ENCODE measurements around the gene COBLL1. TPM values are rescaled to one million over a fixed set of nuclear protein-coding genes. Genes with fewer than 3 reads are reported as not detected.

COBLL1 gene
- total and polyA plus RNA-seq, 5 donors from 2014 or later = 0.49 to 1.3 TPM; not detected in 3

DNA sequence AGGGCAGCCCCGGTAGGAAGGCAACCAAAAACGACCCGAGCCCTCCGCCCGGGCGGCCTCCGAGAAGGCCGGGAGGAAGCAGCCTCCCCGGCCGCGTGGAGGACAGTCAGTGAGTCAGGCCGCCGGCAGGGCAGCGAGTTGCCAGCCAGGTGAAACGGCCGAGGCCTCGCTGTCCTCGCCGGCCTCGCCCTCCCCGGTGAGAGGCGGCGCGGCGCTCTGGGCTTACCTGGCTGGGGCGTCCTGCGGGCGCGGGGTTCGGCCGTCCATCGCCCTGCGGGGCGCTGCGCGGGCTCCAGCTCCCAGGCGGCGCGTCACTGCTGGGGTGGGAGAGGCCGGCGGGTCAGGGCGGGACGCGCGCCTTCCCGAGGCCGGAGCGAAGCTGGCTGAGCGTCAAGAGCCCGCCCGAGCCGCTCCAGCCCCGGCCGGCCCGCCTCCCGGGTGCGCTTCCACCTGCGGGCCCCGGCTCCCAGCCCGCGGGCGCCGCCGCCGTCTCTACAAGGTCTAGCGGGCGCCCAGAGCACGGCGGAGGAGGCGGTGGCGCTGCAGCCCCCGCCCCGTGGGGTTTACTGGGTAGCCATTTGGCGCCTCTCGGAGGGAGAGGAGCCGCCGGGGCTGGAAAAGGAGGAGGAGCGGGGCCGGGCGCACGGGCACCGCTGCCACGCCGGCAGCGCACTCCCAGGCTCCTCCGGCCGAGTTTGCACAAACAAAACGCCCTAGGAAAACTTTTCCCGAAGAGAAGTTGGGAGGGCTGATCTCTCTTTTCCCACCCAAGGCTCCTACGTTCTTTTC is 499 bp downstream of the COBLL1 start:
- peaks cover 17% of the 10 kb centered on the region for H3K27me3 ChIP-seq (ENCODE audit: control insufficient read depth, insufficient read depth, low read length)
- ATAC-seq (ENCODE audit: low read depth in 2 of 2) (peak; percentile 35 to 45), DNase-seq (peak in 1 of 3 donors; percentile 13)
- no peaks in the 10 kb centered on the region for H3K36me3 Mint-ChIP-seq
- H3K27ac Mint-ChIP-seq = no peak overlapping the region
- peaks cover 61% of the 10 kb centered on the region for H3K27me3 Mint-ChIP-seq
- H3K36me3 ChIP-seq (ENCODE audit: control insufficient read depth, insufficient read depth, low read length) = no peaks in the 10 kb centered on the region
- peaks cover 16% of the 10 kb centered on the region for H3K4me1 ChIP-seq (ENCODE audit: control insufficient read depth, insufficient read depth, low read length, poor library complexity, severe bottlenecking)
- H3K4me3 ChIP-seq (ENCODE audit: low read depth, low read length) = no peak overlapping the region
- H3K27ac ChIP-seq (ENCODE audit: insufficient read depth, low read length, poor library complexity, severe bottlenecking) = no peak overlapping the region
- peaks cover 0 to 10% (median 6%) of the 10 kb centered on the region in 4 donors for H3K4me1 Mint-ChIP-seq
- H3K4me3 Mint-ChIP-seq = peak overlapping the region in 2 of 4 donors; percentile 76 to 81
- no peaks in the 10 kb centered on the region for H3K9me3 ChIP-seq (ENCODE audit: control insufficient read depth in 2 of 2, low read length in 2 of 2)
- no peaks in the 10 kb centered on the region for H3K9me3 Mint-ChIP-seq

DNA sequence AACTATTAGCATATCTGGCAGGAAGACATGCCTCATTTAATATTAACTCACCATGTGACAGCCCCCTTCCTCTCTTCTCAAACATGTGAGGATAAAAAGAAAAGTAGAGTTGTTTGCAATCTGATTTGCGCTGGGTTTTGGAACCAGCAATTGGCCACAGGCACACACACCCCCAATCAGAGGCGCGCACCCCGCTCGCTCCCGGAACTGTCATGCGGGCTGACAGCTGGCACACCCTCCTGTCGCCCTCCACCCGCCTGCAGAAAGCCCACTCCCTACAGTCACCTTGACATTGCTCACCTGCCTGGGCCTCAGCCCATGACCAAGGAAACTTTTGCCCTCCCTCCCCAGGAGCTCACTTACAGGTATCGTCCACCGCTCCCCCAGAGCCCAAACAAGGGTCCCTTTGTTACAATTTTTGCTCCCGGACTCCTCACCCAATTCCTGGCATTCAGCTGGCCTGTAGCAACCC is 1.1 kb downstream of the COBLL1 start:
- Mint-ChIP-seq H3K27me3 (peaks cover 61% of the 10 kb centered on the region), H3K4me3 (peak overlapping the region; percentile 1 to 78 (median 57)), H3K9me3 (no peaks in the 10 kb centered on the region), H3K36me3 (no peaks in the 10 kb centered on the region), H3K27ac (no peak overlapping the region), H3K4me1 (peaks cover 0 to 10% (median 6%) of the 10 kb centered on the region in 4 donors)
- DNase-seq (no peak), ATAC-seq (ENCODE audit: low read depth in 2 of 2) (peak in 1 of 2 donors; percentile 12)
- no peak overlapping the region for H3K4me3 ChIP-seq (ENCODE audit: low read depth, low read length)
- H3K4me1 ChIP-seq (ENCODE audit: control insufficient read depth, insufficient read depth, low read length, poor library complexity, severe bottlenecking) = peaks cover 16% of the 10 kb centered on the region
- peaks cover 17% of the 10 kb centered on the region for H3K27me3 ChIP-seq (ENCODE audit: control insufficient read depth, insufficient read depth, low read length)
- H3K27ac ChIP-seq (ENCODE audit: insufficient read depth, low read length, poor library complexity, severe bottlenecking) = no peak overlapping the region
- no peaks in the 10 kb centered on the region for H3K9me3 ChIP-seq (ENCODE audit: control insufficient read depth in 2 of 2, low read length in 2 of 2)
- no peaks in the 10 kb centered on the region for H3K36me3 ChIP-seq (ENCODE audit: control insufficient read depth, insufficient read depth, low read length)

- Mint-ChIP-seq H3K9me3 (no peaks in the 10 kb centered on the region), H3K27ac (no peak overlapping the region), H3K36me3 (no peaks in the 10 kb centered on the region), H3K4me3 (peak overlapping the region; percentile 1 to 78 (median 57)), H3K27me3 (peaks cover 58% of the 10 kb centered on the region), H3K4me1 (peaks cover 0 to 10% (median 6%) of the 10 kb centered on the region in 4 donors)
- ATAC-seq (ENCODE audit: low read depth in 2 of 2) (no peak), DNase-seq (no peak)
- Histone ChIP-seq H3K27me3 (ENCODE audit: control insufficient read depth, insufficient read depth, low read length) (peaks cover 17% of the 10 kb centered on the region), H3K27ac (ENCODE audit: insufficient read depth, low read length, poor library complexity, severe bottlenecking) (no peak overlapping the region), H3K4me3 (ENCODE audit: low read depth, low read length) (no peak overlapping the region), H3K9me3 (ENCODE audit: control insufficient read depth in 2 of 2, low read length in 2 of 2) (no peaks in the 10 kb centered on the region), H3K36me3 (ENCODE audit: control insufficient read depth, insufficient read depth, low read length) (no peaks in the 10 kb centered on the region), H3K4me1 (ENCODE audit: control insufficient read depth, insufficient read depth, low read length, poor library complexity, severe bottlenecking) (peaks cover 16% of the 10 kb centered on the region)
Measured at GRCh38 chr2:164839914-164840457, 1.6 kb downstream of the COBLL1 start.

DNA sequence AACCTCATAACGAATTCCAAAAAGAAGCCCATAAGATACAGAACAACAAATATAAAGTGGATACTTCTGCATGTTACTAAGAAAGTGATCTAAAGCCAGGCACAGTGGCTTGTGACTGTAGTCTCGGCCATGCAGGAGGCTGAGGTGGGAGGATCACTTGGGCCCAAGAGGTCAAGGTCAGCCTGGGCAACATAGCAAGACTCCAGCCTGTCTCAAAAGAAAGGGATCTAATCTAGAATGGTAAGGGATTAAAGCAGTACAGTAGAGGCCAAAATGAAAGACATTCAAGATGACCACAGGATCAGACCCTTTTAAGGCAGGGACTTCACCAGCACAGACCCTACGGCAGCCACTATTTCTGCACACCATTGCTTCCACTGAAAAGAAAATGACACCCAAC is 3.8 kb downstream of the COBLL1 start:
- peaks cover 16% of the 10 kb centered on the region for H3K4me1 ChIP-seq (ENCODE audit: control insufficient read depth, insufficient read depth, low read length, poor library complexity, severe bottlenecking)
- H3K27me3 Mint-ChIP-seq = peaks cover 42% of the 10 kb centered on the region
- H3K9me3 ChIP-seq (ENCODE audit: control insufficient read depth in 2 of 2, low read length in 2 of 2) = no peaks in the 10 kb centered on the region
- peaks cover 14% of the 10 kb centered on the region for H3K27me3 ChIP-seq (ENCODE audit: control insufficient read depth, insufficient read depth, low read length)
- no peaks in the 10 kb centered on the region for H3K36me3 ChIP-seq (ENCODE audit: control insufficient read depth, insufficient read depth, low read length)
- H3K36me3 Mint-ChIP-seq = no peaks in the 10 kb centered on the region
- H3K9me3 Mint-ChIP-seq = peaks cover 0 to 4% (median 0%) of the 10 kb centered on the region in 7 donors
- H3K4me3 Mint-ChIP-seq = no peak overlapping the region
- H3K4me3 ChIP-seq (ENCODE audit: low read depth, low read length) = no peak overlapping the region
- no peak for DNase-seq
- ATAC-seq (ENCODE audit: low read depth in 2 of 2) = no peak
- peaks cover 0 to 10% (median 6%) of the 10 kb centered on the region in 4 donors for H3K4me1 Mint-ChIP-seq
- no peak overlapping the region for H3K27ac Mint-ChIP-seq
- H3K27ac ChIP-seq (ENCODE audit: insufficient read depth, low read length, poor library complexity, severe bottlenecking) = no peak overlapping the region

DNA sequence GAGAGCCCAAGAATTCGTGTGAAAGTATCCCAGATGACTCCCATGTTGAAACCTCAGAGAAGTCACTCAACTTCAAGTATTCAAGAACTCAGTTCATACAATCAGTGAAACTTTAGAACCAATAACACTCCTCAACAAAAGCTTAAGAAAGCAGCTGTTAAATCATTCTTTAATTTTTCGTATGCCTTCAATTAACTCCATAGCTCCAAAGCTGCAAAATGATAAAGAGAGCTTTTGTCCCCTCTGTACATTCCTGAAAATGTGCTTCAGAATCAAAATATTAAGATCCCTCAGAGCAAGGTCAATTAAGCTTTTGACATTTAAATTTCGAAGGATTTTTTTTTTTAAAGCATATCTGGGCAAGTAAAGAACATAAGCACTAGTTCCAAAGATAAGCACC is 4.7 kb downstream of the COBLL1 start:
- Mint-ChIP-seq H3K9me3 (peaks cover 0 to 4% (median 0%) of the 10 kb centered on the region in 7 donors), H3K36me3 (no peaks in the 10 kb centered on the region), H3K4me3 (no peak overlapping the region), H3K4me1 (peaks cover 0 to 8% (median 6%) of the 10 kb centered on the region in 4 donors), H3K27me3 (peaks cover 35% of the 10 kb centered on the region), H3K27ac (no peak overlapping the region)
- peaks cover 14% of the 10 kb centered on the region for H3K27me3 ChIP-seq (ENCODE audit: control insufficient read depth, insufficient read depth, low read length)
- no peak for ATAC-seq (ENCODE audit: low read depth in 2 of 2)
- H3K4me3 ChIP-seq (ENCODE audit: low read depth, low read length) = no peak overlapping the region
- no peaks in the 10 kb centered on the region for H3K36me3 ChIP-seq (ENCODE audit: control insufficient read depth, insufficient read depth, low read length)
- H3K4me1 ChIP-seq (ENCODE audit: control insufficient read depth, insufficient read depth, low read length, poor library complexity, severe bottlenecking) = peaks cover 14% of the 10 kb centered on the region
- DNase-seq = no peak
- H3K27ac ChIP-seq (ENCODE audit: insufficient read depth, low read length, poor library complexity, severe bottlenecking) = no peak overlapping the region
- no peaks in the 10 kb centered on the region for H3K9me3 ChIP-seq (ENCODE audit: control insufficient read depth in 2 of 2, low read length in 2 of 2)

GRCh38 chr2:164835302-164835701 is 6.3 kb downstream of the COBLL1 start:
- peaks cover 14% of the 10 kb centered on the region for H3K27me3 ChIP-seq (ENCODE audit: control insufficient read depth, insufficient read depth, low read length)
- no peak overlapping the region for H3K27ac ChIP-seq (ENCODE audit: insufficient read depth, low read length, poor library complexity, severe bottlenecking)
- H3K4me1 Mint-ChIP-seq = peaks cover 0 to 4% (median 3%) of the 10 kb centered on the region in 4 donors
- no peaks in the 10 kb centered on the region for H3K4me1 ChIP-seq (ENCODE audit: control insufficient read depth, insufficient read depth, low read length, poor library complexity, severe bottlenecking)
- H3K27ac Mint-ChIP-seq = no peak overlapping the region
- no peak for ATAC-seq (ENCODE audit: low read depth in 2 of 2)
- DNase-seq = no peak
- H3K36me3 ChIP-seq (ENCODE audit: control insufficient read depth, insufficient read depth, low read length) = no peaks in the 10 kb centered on the region
- H3K4me3 Mint-ChIP-seq = no peak overlapping the region
- no peaks in the 10 kb centered on the region for H3K36me3 Mint-ChIP-seq
- peaks cover 29% of the 10 kb centered on the region for H3K27me3 Mint-ChIP-seq
- no peaks in the 10 kb centered on the region for H3K9me3 ChIP-seq (ENCODE audit: control insufficient read depth in 2 of 2, low read length in 2 of 2)
- peaks cover 0 to 4% (median 0%) of the 10 kb centered on the region in 7 donors for H3K9me3 Mint-ChIP-seq
- no peak overlapping the region for H3K4me3 ChIP-seq (ENCODE audit: low read depth, low read length)

DNA sequence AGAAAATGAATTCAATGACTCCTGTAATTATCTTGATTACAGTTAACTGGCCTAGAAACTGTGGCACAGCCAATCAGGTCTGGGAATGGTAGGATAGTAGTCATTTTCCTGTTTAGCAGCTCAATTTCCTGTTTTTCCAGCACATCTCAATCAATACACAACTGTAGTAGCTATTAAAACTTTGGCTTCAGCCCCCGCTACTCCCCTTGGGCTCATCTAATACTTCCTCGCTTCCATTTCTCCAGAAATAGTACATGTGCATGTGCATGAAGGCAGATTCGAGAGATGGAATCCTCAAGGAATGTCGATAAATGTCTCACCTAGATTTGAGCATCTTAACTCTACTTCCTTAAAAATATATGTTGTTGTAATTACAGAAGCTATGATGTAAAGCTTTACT is 9.7 kb downstream of the COBLL1 start:
- Histone ChIP-seq H3K27ac (ENCODE audit: insufficient read depth, low read length, poor library complexity, severe bottlenecking) (no peak overlapping the region), H3K9me3 (ENCODE audit: control insufficient read depth in 2 of 2, low read length in 2 of 2) (no peaks in the 10 kb centered on the region), H3K36me3 (ENCODE audit: control insufficient read depth, insufficient read depth, low read length) (no peaks in the 10 kb centered on the region), H3K4me1 (ENCODE audit: control insufficient read depth, insufficient read depth, low read length, poor library complexity, severe bottlenecking) (no peaks in the 10 kb centered on the region), H3K27me3 (ENCODE audit: control insufficient read depth, insufficient read depth, low read length) (no peaks in the 10 kb centered on the region), H3K4me3 (ENCODE audit: low read depth, low read length) (no peak overlapping the region)
- H3K4me1 Mint-ChIP-seq = no peaks in the 10 kb centered on the region
- H3K4me3 Mint-ChIP-seq = no peak overlapping the region
- DNase-seq (no peak), ATAC-seq (ENCODE audit: low read depth in 2 of 2) (no peak)
- H3K36me3 Mint-ChIP-seq = no peaks in the 10 kb centered on the region
- H3K27ac Mint-ChIP-seq = no peak overlapping the region
- H3K27me3 Mint-ChIP-seq = peaks cover 10% of the 10 kb centered on the region
- H3K9me3 Mint-ChIP-seq = peaks cover 0 to 4% (median 0%) of the 10 kb centered on the region in 7 donors
